ENCODE results near the gene PKIG. TPM values are rescaled to one million over a fixed set of nuclear protein-coding genes. Genes with fewer than 3 reads are reported as not detected.

PKIG gene
- total and polyA plus RNA-seq, 9 of the 15 experiments (the other 6 are each of a cell fraction or from before 2014, with no cell fraction given): 0.13 to 7.0 (median 4.7) TPM

GRCh38 chr20:44573501-44573869, 8.9 kb upstream of the PKIG start (continued):
- TF ChIP-seq E2F6 (IDR thresholded peaks at IDR 0.05; ENCODE audit: borderline replicate concordance in 1 of 2, extremely low read depth in 1 of 2, insufficient read depth in 1 of 2, insufficient read length in 1 of 2, low read depth in 1 of 2, low read length in 1 of 2, poor library complexity in 1 of 2, severe bottlenecking in 1 of 2) (no peak), BCOR (IDR thresholded peaks at IDR 0.05) (peak; percentile 92), ZNF316 (IDR thresholded peaks at IDR 0.05) (no peak), ZFP1 (CRISPR knock-in tag; IDR thresholded peaks at IDR 0.05) (no peak), ZFX (CRISPR knock-in tag; IDR thresholded peaks at IDR 0.05) (no peak), ZBTB1 (CRISPR knock-in tag; IDR thresholded peaks at IDR 0.05; ENCODE audit: borderline replicate concordance, low read depth) (no peak), RCOR1 (IDR thresholded peaks at IDR 0.05; ENCODE audit: borderline replicate concordance in 1 of 2, low read depth in 2 of 2, low read length in 2 of 2) (0 out of 4 replicates have a peak, but pooled peaks of 1 of the 2 experiments have one; percentile 36)

- in situ Hi-C loops (cut with MboI): no loop called here
- no peak overlapping the region for H3K9ac ChIP-seq (ENCODE audit: insufficient read depth in 1 of 2, low read depth in 2 of 2, low read length in 2 of 2)
- no peaks in the 10 kb centered on the region for H4K20me1 ChIP-seq (replicated peaks; ENCODE audit: control insufficient read depth, insufficient read depth, low read length)
- no peak overlapping the region for H2AFZ ChIP-seq (ENCODE audit: low read depth, low read length)
- no TSS peak for BruUV-seq (replicated peaks)
- no peaks in the 10 kb centered on the region for H3K79me2 ChIP-seq (ENCODE audit: control insufficient read depth, insufficient read depth, low read length)
- DNase-seq (ENCODE audit: extremely low read depth in 1 of 4, low spot score in 3 of 4): no peak
- intact Hi-C loops (cut with micrococcal nuclease): no loop called here
- ATAC-seq: no peak
- no peak for FAIRE-seq
- H3K9me3 ChIP-seq (replicated peaks; ENCODE audit: control insufficient read depth, insufficient read depth, low read depth, low read length): no peaks in the 10 kb centered on the region
- 71% methylated on average over 4 of the region's 4 CpGs for WGBS (ENCODE audit: insufficient coverage, low coverage, missing lambda C conversion rate)
- H3K4me2 ChIP-seq (ENCODE audit: insufficient read depth, low read length): no peak overlapping the region
- H3K4me3 ChIP-seq: no peak overlapping the region
- H3K4me1 ChIP-seq (replicated peaks in 1 of 2; ENCODE audit: control insufficient read depth in 2 of 2, insufficient read depth in 2 of 2, low read length in 2 of 2): peaks cover 0 to 10% of the 10 kb centered on the region in 2 experiments; a peak in 3 of 5 replicates
- H3K27ac ChIP-seq (ENCODE audit: extremely low read depth, low read depth, low read length): no peak overlapping the region
- H3K9me1 ChIP-seq (ENCODE audit: control insufficient read depth, insufficient read depth, low read length): no peaks in the 10 kb centered on the region
- H3K36me3 ChIP-seq (ENCODE audit: control insufficient read depth, insufficient read depth, low read length): no peaks in the 10 kb centered on the region
- H3K27me3 ChIP-seq (ENCODE audit: control insufficient read depth in 2 of 2, insufficient read depth in 2 of 2, low read length in 2 of 2): no peaks in the 10 kb centered on the region
- CTCF ChIA-PET (ENCODE audit: low intra/inter-chr PET ratio): no interaction called here
- POLR2A ChIA-PET: no interaction called here
- TF ChIP-seq MAFK (IDR thresholded peaks at IDR 0.05; ENCODE audit: low read length) (no peak), FOXJ3 (CRISPR knock-in tag; IDR thresholded peaks at IDR 0.05) (no peak), BRD4 (IDR thresholded peaks at IDR 0.05) (no peak), MCM2 (IDR thresholded peaks at IDR 0.05; ENCODE audit: low read depth) (no peak), TCFL5 (CRISPR knock-in tag; conservative IDR thresholded peaks at IDR 0.05) (no peak), SMC3 (conservative IDR thresholded peaks at IDR 0.05; ENCODE audit: insufficient read depth, low read depth, low read length) (no peak), RBFOX2 (IDR thresholded peaks at IDR 0.05; ENCODE audit: low read depth, low read length) (no peak), MLLT1 (IDR thresholded peaks at IDR 0.05) (no peak), HSF4 (CRISPR knock-in tag; IDR thresholded peaks at IDR 0.05; ENCODE audit: borderline replicate concordance) (no peak), ZNF717 (CRISPR knock-in tag; IDR thresholded peaks at IDR 0.05) (no peak), TCF3 (CRISPR knock-in tag; IDR thresholded peaks at IDR 0.05) (no peak), MECOM (CRISPR knock-in tag; IDR thresholded peaks at IDR 0.05) (no peak), ZNF589 (CRISPR knock-in tag; IDR thresholded peaks at IDR 0.05; ENCODE audit: low read depth) (no peak), ZNF253 (CRISPR knock-in tag; conservative IDR thresholded peaks at IDR 0.05) (no peak)
- TF ChIP-seq, protein P1, sequence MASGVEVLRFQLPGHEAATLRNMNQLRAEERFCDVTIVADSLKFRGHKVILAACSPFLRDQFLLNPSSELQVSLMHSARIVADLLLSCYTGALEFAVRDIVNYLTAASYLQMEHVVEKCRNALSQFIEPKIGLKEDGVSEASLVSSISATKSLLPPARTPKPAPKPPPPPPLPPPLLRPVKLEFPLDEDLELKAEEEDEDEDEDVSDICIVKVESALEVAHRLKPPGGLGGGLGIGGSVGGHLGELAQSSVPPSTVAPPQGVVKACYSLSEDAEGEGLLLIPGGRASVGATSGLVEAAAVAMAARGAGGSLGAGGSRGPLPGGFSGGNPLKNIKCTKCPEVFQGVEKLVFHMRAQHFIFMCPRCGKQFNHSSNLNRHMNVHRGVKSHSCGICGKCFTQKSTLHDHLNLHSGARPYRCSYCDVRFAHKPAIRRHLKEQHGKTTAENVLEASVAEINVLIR (CRISPR knock-in tag; IDR thresholded peaks at IDR 0.05): no peak
Measured at GRCh38 chr20:44574372-44574771, 8.0 kb upstream of the PKIG start.

All from K562 (cell line).